Measurements from ENCODE around the gene BRME1.

Gene BRME1

DNA sequence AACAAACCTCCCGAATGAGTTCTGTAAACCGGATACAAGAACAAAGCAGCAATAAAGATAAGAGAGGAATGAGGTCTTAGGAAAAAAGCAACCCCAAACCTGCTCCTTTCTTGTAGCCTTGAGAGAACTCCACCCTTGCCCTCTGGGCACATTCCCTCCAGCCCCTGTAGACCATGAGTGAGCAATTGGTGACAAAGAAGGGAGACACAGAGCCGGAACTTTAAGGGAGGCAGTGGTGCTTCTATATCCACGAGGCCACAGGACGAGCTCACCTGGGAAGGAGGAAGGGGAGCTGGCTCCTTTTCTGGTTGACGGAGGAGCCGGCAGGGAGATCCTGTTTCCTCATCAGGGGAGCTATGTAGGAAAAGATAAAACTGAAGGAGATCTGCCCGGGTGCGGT is 13.0 kb downstream of the BRME1 start:
- FAIRE-seq, result no peak
- DNase-seq (ENCODE audit: extremely low spot score, insufficient read length, low read depth), result no peak

GRCh38 chr19:13890136-13890535 is 15.8 kb downstream of the BRME1 start:
- FAIRE-seq, result no peak
- DNase-seq (ENCODE audit: extremely low spot score, insufficient read length, low read depth), result no peak

GRCh38 chr19:13888281-13888680 is 17.6 kb downstream of the BRME1 start:
- FAIRE-seq, result no peak
- DNase-seq (ENCODE audit: extremely low spot score, insufficient read length, low read depth), result no peak

DNA sequence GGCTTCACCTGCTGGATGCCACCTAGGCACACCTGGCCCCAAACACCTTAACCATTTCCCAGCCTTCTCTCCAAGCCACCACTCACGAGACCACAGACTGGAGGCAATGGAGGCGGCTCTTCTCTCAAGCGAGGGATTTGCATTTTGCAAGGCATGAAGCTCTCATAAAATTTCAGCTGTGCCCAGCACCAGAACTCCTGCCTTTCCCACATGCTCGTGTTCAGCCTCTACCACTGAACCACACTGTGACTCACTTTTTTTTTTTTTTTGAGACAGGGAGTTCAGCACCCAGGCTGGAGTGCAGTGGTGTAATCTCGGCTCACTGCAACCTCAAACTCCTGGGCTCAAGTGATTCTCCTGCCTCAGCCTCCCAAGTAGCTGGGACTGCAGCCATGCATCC is 18.4 kb downstream of the BRME1 start:
- DNase-seq (ENCODE audit: extremely low spot score, insufficient read length, low read depth) (no peak), FAIRE-seq (no peak)

GRCh38 chr19:13887018-13887436 is 18.9 kb downstream of the BRME1 start:
- no peak for DNase-seq (ENCODE audit: extremely low spot score, insufficient read length, low read depth)
- no peak for FAIRE-seq

DNA sequence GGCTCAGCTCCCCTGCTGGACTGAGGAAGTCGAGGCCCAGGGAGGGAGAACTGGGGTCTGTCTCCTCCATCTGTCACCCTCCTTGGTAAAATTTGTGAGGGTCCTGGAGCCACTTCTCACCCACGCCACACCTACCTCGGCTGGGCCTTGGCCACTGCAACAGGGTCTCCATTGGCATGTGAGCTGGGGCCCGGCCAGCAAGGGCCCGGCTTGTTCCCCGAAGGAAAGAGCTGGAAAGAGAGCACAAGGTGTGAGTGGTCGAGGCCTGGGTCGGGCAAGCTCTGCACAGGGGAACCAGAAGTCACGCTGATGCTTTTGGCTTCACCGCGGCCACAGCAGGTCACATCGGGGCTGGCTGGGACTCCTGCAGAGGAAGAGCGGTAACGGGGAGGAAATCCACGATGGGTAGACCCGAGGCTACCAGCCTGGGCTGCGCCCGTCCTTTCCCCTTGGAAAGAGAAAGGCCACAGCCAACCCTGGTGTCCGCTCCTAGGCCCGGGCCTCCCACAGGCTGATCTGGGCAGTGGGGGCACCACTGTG is 20.0 kb downstream of the BRME1 start:
- FAIRE-seq, result no peak
- DNase-seq (ENCODE audit: extremely low spot score, insufficient read length, low read depth), result no peak

DNA sequence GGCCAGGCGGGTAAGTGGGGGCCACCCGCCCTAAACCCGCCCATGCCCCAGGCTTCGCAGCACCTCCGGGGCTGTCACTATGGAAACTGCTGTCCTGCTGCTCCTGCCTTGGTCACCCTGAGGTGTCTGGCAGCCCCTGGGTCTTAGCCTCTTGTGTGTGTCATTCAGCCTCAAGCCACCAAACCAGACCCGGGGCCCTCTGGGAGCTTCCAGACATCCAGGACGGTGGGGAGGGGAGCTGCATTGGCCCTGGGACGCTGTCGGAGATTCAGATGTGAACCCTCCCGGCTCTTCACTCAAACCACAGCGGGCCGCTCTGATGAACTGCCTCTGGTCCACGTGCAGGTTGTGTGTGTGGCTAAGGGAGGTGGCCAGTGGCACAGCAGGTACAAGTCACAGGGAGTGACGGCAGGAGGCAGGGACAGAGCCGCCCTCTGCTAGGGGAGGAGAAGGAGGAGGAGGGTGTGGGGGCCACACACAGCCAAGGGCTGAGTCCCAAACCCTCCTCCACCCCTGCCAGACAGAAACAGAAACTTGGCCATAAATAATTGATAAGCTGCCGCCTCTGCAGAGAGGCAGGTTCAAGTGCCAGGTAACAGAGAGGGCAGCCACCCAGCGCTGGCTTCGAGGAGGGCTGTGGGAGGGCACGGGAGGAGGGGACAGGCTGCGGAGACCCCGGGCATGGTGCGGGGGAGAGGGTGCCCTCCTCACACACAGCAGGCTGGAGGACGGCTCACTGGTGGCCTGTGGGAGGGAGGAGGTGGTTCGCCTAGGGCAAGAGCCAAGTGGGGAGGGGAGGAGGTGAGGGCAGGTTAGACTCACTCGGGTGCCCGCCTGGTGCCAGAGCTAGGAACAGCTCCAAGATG is 21.0 kb downstream of the BRME1 start:
- FAIRE-seq (no peak), DNase-seq (ENCODE audit: extremely low spot score, insufficient read length, low read depth) (no peak)

- no peak for FAIRE-seq
- no peak for DNase-seq (ENCODE audit: extremely low spot score, insufficient read length, low read depth)
Measured at GRCh38 chr19:13883516-13884064, 22.3 kb downstream of the BRME1 start.

DNA sequence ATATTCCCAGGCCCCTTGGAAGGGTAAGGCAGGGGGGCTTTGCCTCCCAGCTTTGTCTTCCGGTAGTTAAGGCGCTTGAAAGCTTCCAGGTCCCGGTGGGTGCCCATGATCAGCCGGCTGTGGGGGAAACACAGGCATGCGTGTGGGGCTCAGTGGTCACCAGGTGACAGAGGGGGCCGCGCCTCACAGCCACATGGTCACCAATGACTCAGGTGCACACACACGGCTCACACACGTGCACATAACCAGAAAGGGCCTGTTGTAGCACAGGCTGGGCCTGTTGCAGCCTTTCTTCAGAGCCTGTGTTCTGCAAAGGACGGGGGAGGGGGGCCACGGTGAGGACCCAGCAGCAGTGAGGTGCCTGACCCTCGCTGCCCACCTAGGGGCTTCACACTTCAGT is 23.1 kb downstream of the BRME1 start:
- DNase-seq (ENCODE audit: extremely low spot score, insufficient read length, low read depth) (no peak), FAIRE-seq (no peak)

DNA sequence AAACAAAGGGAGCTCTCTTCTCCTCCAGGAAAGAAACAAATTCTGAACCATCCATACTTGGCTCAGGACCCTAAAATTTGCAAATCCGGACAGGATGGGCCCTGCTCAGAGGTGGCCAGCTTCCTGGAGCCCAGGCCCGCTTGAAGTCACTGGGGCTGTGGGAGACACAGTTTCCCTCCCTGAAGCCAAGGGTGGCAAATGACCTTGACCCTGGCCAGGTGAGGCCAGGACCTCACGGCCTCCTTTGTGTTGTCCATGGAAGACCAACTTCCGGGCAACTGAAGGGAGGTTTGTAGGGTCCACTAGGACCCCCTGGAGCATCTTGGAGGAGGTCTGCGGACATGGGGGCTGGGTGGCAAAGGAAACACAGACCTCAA is 23.5 kb downstream of the BRME1 start:
- FAIRE-seq, result no peak
- DNase-seq (ENCODE audit: extremely low spot score, insufficient read length, low read depth), result no peak

GRCh38 chr19:13881692-13882418 is 24.1 kb downstream of the BRME1 start:
- DNase-seq (ENCODE audit: extremely low spot score, insufficient read length, low read depth), result no peak
- FAIRE-seq, result peak; percentile 75

DNA sequence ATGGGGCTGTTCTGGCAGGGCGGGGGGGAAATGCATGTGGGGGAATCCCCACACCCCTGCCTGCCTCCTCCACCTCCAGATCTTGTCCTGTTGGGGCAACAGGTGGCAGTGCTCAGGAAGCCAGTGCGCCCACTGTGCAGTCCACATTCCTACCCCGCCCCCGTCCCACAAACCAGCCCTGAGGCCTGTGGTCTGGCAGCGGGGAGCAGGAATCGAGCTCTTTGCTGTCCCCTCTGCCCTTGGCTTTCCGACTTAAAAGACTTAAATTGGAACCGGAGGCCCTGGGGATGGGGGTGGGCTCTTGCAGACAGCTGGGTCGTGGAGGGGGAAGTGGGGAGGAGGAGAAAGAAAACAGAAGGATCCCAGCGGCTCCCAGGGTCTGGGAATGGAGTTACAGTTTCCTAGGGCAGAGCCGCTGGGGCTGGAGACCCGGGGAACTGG is 24.6 kb downstream of the BRME1 start:
- no peak for DNase-seq (ENCODE audit: extremely low spot score, insufficient read length, low read depth)
- peak; percentile 24 for FAIRE-seq

- peak; percentile 99 for FAIRE-seq
- peak; percentile 97 for DNase-seq (ENCODE audit: extremely low spot score, insufficient read length, low read depth)
Measured at GRCh38 chr19:13880059-13881043, 25.6 kb downstream of the BRME1 start.

DNA sequence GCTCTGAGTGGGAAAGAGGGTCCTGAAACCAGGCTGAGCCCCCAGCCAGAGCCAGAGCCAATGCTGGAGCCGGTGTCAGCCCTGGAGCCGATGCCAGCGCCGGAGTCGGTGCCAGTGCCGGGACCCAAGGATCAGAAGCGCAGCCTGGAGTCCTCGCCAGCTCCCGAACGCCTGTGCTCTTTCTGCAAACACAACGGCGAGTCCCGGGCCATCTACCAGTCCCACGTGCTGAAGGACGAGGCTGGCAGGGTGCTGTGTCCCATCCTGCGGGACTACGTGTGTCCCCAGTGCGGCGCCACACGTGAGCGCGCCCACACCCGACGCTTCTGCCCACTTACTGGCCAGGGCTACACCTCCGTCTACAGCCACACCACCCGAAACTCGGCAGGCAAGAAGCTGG is 28.6 kb downstream of the BRME1 start:
- DNase-seq (ENCODE audit: extremely low spot score, insufficient read length, low read depth) (no peak), FAIRE-seq (no peak)

DNA sequence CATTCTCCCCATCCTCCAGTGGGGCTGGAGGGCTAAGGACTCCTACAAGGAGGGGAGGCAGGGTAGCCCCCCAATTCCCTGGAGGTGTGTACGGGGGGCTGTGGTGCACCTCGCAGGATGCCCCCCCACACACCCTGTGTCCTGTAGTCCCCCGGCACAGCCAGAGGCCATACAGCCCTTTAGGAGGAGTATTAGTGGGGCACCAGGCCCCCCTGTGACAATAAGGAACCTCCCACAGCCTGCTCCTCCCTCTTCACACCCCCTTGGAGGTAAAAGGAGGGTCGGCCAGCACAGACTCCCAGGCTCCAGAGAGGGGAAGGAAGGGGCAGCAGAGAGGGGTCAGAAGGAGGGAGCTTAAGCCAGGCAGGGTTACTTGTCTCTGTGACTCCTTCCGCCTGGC is 29.1 kb downstream of the BRME1 start, which contains the start of gene NANOS3:
TSS of gene NANOS3 (plus strand) at position 301 of the 400 bp plus-strand sequence. CDS start 115 bp downstream, outside the sequence.
- FAIRE-seq, result no peak
- no peak for DNase-seq (ENCODE audit: extremely low spot score, insufficient read length, low read depth)

DNA sequence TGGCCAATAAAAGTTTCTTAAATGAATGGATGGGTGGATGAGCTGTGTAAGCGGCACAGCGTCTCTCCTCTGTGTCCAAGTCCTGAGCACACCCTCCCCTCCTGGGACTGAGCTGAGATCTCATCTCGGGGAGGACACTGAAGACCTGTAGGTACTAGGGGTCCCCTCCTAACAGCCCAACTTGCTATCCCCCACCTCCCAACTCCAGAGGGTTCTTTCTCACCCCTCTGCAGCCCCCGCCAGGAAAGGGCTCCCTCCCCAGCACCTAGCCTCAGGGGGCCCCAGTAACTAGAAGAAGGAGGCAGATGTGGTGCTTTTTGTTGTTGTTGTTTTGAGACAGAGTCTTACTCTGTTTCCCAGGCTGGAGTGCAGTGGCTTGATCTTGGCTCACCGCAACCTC is 30.1 kb downstream of the BRME1 start:
- DNase-seq (ENCODE audit: extremely low spot score, insufficient read length, low read depth) (no peak), FAIRE-seq (no peak)

GRCh38 chr19:13873834-13874515 is 31.9 kb downstream of the BRME1 start:
- FAIRE-seq (no peak), DNase-seq (ENCODE audit: extremely low spot score, insufficient read length, low read depth) (no peak)

DNA sequence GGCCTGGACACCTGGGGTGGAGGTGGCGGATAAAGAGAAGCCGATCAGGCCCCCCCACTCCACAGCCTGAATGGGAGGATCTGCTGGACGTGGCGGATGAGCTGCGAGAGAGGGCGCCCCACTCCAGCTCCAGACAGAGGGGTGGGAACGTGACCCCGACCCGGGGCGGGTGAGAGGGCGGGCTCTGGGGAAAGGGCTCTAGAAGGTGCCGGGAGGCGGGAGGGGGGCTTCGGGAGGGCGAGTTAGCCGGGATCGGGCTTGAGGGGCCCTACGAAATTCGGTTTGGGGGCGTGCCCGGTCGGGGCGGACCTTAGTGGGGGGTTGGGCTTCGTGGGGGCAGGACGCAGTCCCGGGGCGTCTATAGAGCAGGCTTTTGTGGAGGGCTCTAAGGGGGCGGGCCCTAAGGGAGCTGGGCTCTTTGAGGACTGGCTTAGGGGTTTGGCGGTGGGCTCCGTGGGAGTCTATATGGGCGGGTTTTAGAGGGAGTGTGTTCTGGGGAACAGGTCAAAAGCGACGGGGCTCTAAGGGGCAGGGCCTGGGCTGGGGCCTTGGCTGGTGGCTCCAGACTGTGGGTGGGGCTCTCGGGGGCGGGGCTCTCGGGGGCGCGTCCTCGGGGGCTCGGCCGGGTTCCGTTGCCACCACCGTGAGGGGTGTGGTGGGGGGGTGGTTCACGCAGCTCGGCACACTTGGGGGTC is 33.1 kb downstream of the BRME1 start:
- no peak for DNase-seq (ENCODE audit: extremely low spot score, insufficient read length, low read depth)
- no peak for FAIRE-seq

DNA sequence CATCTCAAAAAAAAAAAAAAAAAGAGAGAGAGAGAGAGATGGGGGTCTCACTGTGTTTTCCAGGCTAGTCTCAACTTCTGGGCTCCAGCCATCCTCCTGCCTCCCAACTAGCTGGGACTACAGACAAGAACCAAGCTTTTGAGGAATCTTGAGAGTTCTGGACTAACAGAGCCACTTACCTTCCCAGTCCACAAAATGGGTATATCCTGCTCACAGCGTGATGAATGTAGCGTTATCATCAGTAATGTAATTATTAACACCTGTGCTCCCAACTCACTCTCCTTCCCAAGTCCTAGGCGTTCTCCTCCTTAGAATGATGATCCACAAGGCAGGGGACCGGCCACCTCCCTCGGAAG is 33.6 kb downstream of the BRME1 start:
- no peak for DNase-seq (ENCODE audit: extremely low spot score, insufficient read length, low read depth)
- FAIRE-seq, result no peak
